Kidney (tissue), 14 donors: ENCODE measurements around the gene PRDM10. TPM values are rescaled to one million over a fixed set of nuclear protein-coding genes. Genes with fewer than 3 reads are reported as not detected.

ENCODE experiments used
- DNase-seq, 5 donors: peaks; one replicate each; pipeline ENCODE4 v3.0.0-alpha.2; 2013 to 2020
- FAIRE-seq: peaks from 2 replicates; lab custom pipeline; 2012; peaks lifted over from hg19 to GRCh38; lab: Jason Lieb, UNC
- H3K27ac ChIP-seq, 2 donors: one replicate each; pipeline ENCODE4 v1.7.0; 2013; ENCODE audit warnings: low read depth in 2 of 2, low read length in 2 of 2, inconsistent platforms in 1 of 2
- H3K27me3 ChIP-seq: one replicate; pipeline ENCODE4 v1.7.1; 2013; ENCODE audit warnings: low read length, inconsistent platforms; ENCODE audit not compliant: control insufficient read depth, insufficient read depth
- H3K36me3 ChIP-seq, 3 donors: one replicate each; pipeline versions ENCODE4 v1.7.0 to v1.7.1; 2013; ENCODE audit warnings: low read length in 3 of 3, control low read depth in 1 of 3, inconsistent platforms in 1 of 3; ENCODE audit not compliant: insufficient read depth in 3 of 3, control insufficient read depth in 2 of 3
- H3K4me1 ChIP-seq, 3 donors: one replicate each; pipeline versions ENCODE4 v1.7.0 to v1.7.1; 2013; ENCODE audit warnings: low read length in 3 of 3, inconsistent platforms in 1 of 3, low read depth in 1 of 3; ENCODE audit not compliant: control insufficient read depth in 2 of 3, insufficient read depth in 2 of 3
- H3K4me3 ChIP-seq, 3 donors: one replicate each; pipeline versions ENCODE4 v1.7.0 to v1.8.1; 2013; ENCODE audit warnings: low read length in 3 of 3, control low read depth in 1 of 3, inconsistent platforms in 1 of 3
- H3K9ac ChIP-seq, 3 donors: one replicate each; pipeline versions ENCODE4 v1.7.0 to v1.7.1; 2013; ENCODE audit warnings: low read length in 3 of 3, control low read depth in 1 of 3, inconsistent platforms in 1 of 3
- H3K9me3 ChIP-seq, 3 donors: one replicate each; pipeline versions ENCODE4 v1.7.0 to v1.7.1; 2013; ENCODE audit warnings: low read length in 3 of 3, control low read depth in 1 of 3, inconsistent platforms in 1 of 3; ENCODE audit not compliant: control insufficient read depth in 2 of 3, insufficient read depth in 1 of 3
- intact Hi-C: fragments of 100-400 bp; cut with DNase I; formaldehyde crosslinking; loops from one replicate; pipeline ENCODE4 v1.11.1; 2022
- polyA plus RNA-seq: library from polyadenylated mRNA; stranded (reverse); fragments of 350-450 nt; fragmentation: Illumina TruSeq; extraction: RNeasy Lipid Tissue Mini Kit (QIAGEN cat#74804); gene quantifications from one replicate; pipeline ENCODE4 v1.2.3, GENCODE V29; 2014; ENCODE audit warnings: low read depth, low replicate concordance; ENCODE audit not compliant: insufficient read depth
- total RNA-seq: library from RNA; stranded (reverse); fragmentation: NEBNext Ultra II Directional; extraction: Animal tissue kit (Norgen Biotek cat#: 25700); gene quantifications from one replicate; pipeline ENCODE4 v1.2.1, GENCODE V29; 2021
- TF ChIP-seq, protein P1 (sequence below): IDR thresholded peaks from 3 replicates; pipeline ENCODE4 v1.5.1; 2012; ENCODE audit warnings: mild to moderate bottlenecking, moderate library complexity, borderline replicate concordance; ENCODE audit not compliant: insufficient read depth; ENCODE audit errors: extremely low read depth
- donor health status: control.
- donor health status: control.
- donor health status: control.
- donor health status: control.
- donor health status: control.
- donor health status: DM: yes; HTN: yes; CAD: no.
- donor health status: Normal renal cell carcinoma (clear cell type).

Gene PRDM10
- total and polyA plus RNA-seq, 2 donors from 2014 or later = 1.5 to 8.0 TPM

DNA sequence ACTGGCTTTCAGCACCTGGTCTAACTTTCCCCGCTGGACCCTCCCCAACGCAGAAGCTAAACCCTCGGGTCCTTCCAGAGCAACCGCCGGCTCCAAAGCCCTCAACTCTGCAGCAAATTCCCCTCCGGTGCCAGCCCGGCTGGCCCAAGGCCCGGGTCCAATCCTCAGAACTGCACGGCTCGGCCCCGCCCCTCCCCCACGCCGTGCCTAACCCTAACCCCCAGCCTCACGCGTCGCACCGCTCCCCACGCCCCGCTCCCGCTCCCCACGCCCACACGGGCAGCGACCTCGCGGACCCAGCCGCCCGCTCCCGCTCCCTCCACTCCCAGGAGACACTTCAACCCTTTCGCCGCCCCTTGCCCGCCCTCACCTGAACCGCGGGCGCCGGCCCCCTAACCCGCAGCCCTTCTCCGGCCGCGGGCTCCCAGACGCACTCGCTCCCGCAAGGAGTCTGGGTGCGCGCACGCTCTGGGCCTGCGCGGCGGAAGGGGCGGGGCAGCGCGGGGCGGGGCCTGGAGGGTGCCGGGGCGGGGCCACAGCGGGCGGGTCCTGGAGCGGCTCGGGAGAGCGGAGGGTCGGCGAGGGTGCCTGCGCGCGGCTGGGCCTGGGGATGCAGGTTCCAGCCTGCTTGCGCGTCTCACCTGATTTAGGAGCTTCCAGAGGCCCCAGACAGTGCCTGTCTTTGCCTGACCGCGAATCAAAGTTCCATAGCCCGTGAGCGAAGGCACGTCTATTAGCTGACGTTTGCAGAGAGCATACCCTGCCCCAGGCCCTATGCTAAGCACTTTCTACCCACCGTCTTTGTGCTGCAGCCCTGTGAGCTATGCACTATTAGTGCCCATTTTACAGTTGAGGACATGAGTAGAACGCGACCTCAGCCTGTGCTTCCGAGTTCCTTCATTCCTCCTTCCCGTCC is 107.3 kb downstream of the PRDM10 start, which contains the start of gene NFRKB:
Gene NFRKB, minus strand, starts transcription at position 453 of the 916 bp plus-strand sequence. CDS start 2,729 bp downstream, outside the sequence.
- TF ChIP-seq, protein P1, sequence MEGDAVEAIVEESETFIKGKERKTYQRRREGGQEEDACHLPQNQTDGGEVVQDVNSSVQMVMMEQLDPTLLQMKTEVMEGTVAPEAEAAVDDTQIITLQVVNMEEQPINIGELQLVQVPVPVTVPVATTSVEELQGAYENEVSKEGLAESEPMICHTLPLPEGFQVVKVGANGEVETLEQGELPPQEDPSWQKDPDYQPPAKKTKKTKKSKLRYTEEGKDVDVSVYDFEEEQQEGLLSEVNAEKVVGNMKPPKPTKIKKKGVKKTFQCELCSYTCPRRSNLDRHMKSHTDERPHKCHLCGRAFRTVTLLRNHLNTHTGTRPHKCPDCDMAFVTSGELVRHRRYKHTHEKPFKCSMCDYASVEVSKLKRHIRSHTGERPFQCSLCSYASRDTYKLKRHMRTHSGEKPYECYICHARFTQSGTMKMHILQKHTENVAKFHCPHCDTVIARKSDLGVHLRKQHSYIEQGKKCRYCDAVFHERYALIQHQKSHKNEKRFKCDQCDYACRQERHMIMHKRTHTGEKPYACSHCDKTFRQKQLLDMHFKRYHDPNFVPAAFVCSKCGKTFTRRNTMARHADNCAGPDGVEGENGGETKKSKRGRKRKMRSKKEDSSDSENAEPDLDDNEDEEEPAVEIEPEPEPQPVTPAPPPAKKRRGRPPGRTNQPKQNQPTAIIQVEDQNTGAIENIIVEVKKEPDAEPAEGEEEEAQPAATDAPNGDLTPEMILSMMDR = no peak
- FAIRE-seq (no peak), DNase-seq (peak; percentile 91 to 95 (median 94))
- Histone ChIP-seq H3K9me3 (no peaks in the 10 kb centered on the region), H3K4me3 (peak within 1 kb of the TSS; percentile 70 to 97 (median 90)), H3K9ac (peak within 1 kb of the TSS; percentile 44 to 77 (median 76)), H3K36me3 (peaks cover 5 to 17% (median 7%) of the 10 kb centered on the region in 3 donors), H3K27me3 (no peaks in the 10 kb centered on the region), H3K27ac (peak within 1 kb of the TSS; percentile 51 to 56), H3K4me1 (peaks cover 0 to 10% (median 9%) of the 10 kb centered on the region in 3 donors)
- intact Hi-C loops = no loop called here

DNA sequence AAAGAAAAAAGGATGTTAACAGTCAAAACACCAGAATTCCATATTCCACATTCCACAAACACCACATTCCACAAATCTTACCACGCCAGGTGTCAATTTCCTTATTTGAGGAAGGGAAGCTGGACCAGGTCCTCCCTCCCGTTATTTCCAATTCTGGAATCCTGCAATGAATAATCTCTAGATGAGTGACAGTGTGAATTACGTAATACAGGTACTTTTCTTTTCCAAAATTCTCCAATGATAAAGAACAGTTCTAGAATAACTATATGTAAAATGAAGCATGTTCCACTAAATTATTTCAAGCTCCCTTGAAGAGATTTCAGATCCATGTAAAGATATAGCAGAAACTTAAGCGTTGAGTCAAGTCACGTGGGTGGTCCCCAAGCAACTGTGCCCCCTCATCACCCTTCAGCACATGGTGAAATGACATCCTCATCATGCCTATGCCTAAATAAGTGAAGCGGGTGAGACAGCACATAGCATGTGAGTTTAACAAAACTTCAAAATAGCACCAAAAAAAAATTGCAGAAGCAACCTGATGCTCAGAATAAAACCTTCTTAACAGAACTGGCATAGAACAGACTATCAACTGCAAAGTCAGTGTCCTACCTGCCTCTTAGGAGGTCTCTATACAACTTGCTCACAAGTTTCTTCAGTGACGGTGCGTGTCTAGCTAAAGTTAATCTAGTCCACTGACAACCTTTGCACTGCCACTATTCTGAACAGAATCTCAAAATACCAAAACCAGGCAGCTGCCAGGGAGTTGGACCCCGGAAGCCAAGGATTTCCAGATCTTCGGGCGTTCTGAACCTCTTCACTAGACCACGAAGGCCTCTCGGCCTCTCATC is 108.1 kb downstream of the PRDM10 start:
- peaks cover 5 to 25% (median 9%) of the 10 kb centered on the region in 3 donors for H3K36me3 ChIP-seq
- peak overlapping the region; percentile 61 to 82 (median 70) for H3K4me3 ChIP-seq
- H3K4me1 ChIP-seq = peaks cover 0 to 10% (median 9%) of the 10 kb centered on the region in 3 donors
- intact Hi-C loops = no loop called here
- H3K27me3 ChIP-seq = no peaks in the 10 kb centered on the region
- H3K9me3 ChIP-seq = no peaks in the 10 kb centered on the region
- TF ChIP-seq, protein P1 = no peak
- no peak for DNase-seq
- H3K9ac ChIP-seq = peak overlapping the region; percentile 16 to 77 (median 35)
- no peak for FAIRE-seq
- peak overlapping the region; percentile 7 to 51 for H3K27ac ChIP-seq

DNA sequence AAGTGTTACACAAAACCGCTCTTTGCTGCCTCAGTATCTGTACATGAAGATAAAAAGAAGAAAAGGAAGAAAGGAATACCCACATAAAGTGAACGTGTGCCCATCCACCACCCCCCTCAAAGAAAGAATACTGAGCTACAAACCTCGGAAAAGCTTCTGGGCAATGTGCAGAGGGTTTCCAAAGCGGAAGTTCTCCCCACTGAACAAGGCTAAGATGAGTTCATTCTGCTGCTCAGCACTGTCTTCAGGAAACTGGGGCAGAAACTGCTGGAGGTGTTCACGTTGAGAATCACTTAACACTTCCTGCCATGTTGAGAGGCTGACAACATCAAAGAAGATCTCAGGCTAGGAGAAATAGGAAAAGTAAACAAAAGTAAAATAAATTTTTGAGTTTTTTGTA is 114.2 kb downstream of the PRDM10 start:
- DNase-seq (no peak), FAIRE-seq (no peak)
- Histone ChIP-seq H3K27ac (no peak overlapping the region), H3K27me3 (no peaks in the 10 kb centered on the region), H3K4me1 (no peaks in the 10 kb centered on the region), H3K9ac (no peak overlapping the region), H3K4me3 (no peak overlapping the region), H3K36me3 (peaks cover 16 to 78% (median 47%) of the 10 kb centered on the region in 3 donors), H3K9me3 (no peaks in the 10 kb centered on the region)
- TF ChIP-seq, protein P1 = no peak
- intact Hi-C loops = no loop called here
